OCI-LY7 (cell line): ENCODE results near the gene IGSF10.

Experiments
- EZH2phosphoT487 ChIP-seq: fragments of 200-600 bp; sonication (generic); IDR thresholded peaks from 2 replicates; pipeline ENCODE4 v1.6.1; 2018; ENCODE audit warnings: low read depth, borderline replicate concordance, mild to moderate bottlenecking, mixed run types, antibody characterized with exemption, low read length, moderate library complexity, mixed read lengths
- TF ChIP-seq, protein P1 (sequence below): fragments of 200-600 bp; sonication (generic); conservative IDR thresholded peaks from 2 replicates; pipeline ENCODE4 v1.5.1; 2014; ENCODE audit warnings: mild to moderate bottlenecking, antibody characterized with exemption, low read length, moderate library complexity, mixed read lengths

DNA sequence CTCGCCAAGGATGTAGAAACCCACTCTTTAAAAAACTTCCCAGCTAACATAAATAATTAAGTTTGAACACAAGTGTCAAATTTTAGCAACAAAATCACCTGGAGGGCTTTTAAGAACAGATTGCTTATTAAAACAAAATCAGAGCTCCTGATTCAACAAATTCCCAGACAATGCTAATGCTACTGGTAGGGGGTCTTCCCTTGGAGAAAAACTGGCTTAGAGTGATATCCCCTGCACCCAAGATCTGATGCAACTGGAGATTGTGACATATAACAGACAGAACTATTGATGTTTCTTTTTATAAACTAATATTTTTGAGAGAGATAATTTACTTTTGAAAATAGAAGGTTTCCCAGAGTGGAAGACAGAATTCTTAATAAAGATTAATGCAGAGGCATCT, 19.9 kb downstream of the IGSF10 start:
- TF ChIP-seq, protein P1, sequence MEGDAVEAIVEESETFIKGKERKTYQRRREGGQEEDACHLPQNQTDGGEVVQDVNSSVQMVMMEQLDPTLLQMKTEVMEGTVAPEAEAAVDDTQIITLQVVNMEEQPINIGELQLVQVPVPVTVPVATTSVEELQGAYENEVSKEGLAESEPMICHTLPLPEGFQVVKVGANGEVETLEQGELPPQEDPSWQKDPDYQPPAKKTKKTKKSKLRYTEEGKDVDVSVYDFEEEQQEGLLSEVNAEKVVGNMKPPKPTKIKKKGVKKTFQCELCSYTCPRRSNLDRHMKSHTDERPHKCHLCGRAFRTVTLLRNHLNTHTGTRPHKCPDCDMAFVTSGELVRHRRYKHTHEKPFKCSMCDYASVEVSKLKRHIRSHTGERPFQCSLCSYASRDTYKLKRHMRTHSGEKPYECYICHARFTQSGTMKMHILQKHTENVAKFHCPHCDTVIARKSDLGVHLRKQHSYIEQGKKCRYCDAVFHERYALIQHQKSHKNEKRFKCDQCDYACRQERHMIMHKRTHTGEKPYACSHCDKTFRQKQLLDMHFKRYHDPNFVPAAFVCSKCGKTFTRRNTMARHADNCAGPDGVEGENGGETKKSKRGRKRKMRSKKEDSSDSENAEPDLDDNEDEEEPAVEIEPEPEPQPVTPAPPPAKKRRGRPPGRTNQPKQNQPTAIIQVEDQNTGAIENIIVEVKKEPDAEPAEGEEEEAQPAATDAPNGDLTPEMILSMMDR, result no peak
- TF ChIP-seq EZH2phosphoT487, result no peak
